Measurements from ENCODE around the gene WAPL. TPM values are rescaled to one million over a fixed set of nuclear protein-coding genes. Genes with fewer than 3 reads are reported as not detected.
"Not testable (repeated sequence)": the region's sequence is repeated elsewhere in the genome, so short reads cannot be mapped to it uniquely, and the experiment has no call there.

WAPL gene, protein sequence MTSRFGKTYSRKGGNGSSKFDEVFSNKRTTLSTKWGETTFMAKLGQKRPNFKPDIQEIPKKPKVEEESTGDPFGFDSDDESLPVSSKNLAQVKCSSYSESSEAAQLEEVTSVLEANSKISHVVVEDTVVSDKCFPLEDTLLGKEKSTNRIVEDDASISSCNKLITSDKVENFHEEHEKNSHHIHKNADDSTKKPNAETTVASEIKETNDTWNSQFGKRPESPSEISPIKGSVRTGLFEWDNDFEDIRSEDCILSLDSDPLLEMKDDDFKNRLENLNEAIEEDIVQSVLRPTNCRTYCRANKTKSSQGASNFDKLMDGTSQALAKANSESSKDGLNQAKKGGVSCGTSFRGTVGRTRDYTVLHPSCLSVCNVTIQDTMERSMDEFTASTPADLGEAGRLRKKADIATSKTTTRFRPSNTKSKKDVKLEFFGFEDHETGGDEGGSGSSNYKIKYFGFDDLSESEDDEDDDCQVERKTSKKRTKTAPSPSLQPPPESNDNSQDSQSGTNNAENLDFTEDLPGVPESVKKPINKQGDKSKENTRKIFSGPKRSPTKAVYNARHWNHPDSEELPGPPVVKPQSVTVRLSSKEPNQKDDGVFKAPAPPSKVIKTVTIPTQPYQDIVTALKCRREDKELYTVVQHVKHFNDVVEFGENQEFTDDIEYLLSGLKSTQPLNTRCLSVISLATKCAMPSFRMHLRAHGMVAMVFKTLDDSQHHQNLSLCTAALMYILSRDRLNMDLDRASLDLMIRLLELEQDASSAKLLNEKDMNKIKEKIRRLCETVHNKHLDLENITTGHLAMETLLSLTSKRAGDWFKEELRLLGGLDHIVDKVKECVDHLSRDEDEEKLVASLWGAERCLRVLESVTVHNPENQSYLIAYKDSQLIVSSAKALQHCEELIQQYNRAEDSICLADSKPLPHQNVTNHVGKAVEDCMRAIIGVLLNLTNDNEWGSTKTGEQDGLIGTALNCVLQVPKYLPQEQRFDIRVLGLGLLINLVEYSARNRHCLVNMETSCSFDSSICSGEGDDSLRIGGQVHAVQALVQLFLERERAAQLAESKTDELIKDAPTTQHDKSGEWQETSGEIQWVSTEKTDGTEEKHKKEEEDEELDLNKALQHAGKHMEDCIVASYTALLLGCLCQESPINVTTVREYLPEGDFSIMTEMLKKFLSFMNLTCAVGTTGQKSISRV (N-terminal part only)
- total RNA-seq (2014; rRNA removed; shearing (Covaris generic); ENCODE audit: low replicate concordance): 15.4 and 33.7 TPM in 2 replicates

DNA sequence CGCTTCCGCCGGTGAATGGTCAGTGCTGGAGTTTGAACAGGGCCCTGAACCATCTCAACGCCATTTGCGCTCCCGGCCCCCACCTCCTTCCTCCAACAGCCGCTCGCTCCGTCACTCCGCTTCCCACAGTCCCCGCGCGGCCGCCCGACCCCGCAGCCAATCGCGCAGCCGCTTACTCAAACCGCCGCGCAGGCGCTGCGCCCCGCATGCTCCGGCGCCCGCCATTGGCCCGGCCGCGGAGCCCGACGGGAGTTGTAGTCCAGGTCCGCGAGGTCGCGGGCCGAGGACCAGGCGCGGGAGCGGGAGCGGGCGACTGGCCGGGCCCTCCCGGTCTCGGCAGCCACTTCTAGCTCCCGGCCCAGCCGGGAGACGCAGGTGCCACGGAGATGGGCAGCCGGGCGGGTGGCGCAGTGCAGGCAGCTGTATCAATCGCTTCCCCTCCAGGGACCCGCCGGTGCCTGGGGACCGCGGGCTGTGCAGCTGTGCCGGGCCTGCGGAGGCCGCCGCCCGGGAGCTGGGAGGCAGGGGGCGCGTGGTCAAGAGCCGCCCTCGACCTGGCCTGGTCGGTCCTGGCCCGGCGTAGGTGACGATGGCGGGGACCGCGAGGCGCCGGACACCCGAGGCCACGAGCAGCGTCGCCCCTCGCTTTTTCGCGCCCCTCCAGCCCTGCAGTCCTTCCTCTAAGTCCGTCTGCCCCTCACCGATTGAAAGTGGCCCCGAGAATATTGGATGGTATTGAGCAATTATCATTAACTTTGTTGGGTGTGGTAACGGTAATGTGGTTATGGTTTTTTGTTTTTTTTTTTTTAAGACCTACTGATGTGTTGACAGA, at the start of gene WAPL:
Gene WAPL (minus strand): TSS at position 115 of the 832 bp plus-strand sequence. CDS start 3,723 bp downstream, outside the sequence.
- H3K9me3 ChIP-seq: no peaks in the 10 kb centered on the region
- peak; percentile 94 for DNase-seq
- no peaks in the 10 kb centered on the region for H3K27me3 ChIP-seq
- H3K36me3 ChIP-seq: peaks cover 31% of the 10 kb centered on the region
- peak within 1 kb of the TSS; percentile 98 for H3K4me3 ChIP-seq

DNA sequence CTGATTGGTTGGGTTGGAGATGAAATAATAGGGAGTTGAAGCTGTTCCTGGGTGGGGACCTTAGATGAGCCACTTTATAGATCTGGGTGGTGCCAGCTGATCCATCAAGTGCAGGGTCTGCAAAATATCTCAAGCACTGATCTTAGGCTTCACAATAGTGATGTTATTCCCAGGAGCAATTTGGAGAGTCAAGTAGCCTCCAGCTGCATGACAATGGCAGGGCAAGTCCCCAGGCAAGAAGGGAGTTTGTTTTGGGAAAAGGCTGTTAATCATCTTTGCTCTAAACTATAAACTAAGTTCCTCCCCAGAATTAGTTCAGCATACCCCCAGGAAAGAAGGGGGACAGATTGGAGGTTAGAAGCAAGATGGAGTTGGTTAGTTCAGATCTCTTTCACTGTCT, 47.7 kb upstream of the WAPL start:
- no peak for DNase-seq
- Histone ChIP-seq H3K36me3 (no peaks in the 10 kb centered on the region), H3K9me3 (peaks cover 2% of the 10 kb centered on the region; the same call in 1 of the 2 replicates), H3K27me3 (no peaks in the 10 kb centered on the region), H3K4me3 (no peak overlapping the region)

DNA sequence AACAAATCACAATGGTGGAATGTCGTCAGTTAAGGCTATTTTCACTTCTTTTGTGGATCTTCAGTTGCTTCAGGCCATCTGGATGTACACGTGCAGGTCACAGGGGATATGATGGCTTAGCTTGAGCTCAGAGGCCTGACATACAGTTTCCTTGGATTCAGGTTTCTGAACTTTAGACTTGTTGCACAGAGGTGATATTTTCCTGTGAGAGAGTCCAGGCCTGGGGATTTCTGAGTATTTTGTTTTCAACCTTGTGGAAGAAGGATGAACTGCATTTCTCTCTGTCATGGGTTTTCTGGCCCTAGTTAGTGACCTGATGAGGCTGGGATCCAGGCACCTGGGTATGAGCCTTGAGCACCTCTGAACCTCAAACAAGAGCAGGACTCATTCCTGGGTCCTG, 44.9 kb upstream of the WAPL start:
- H3K4me3 ChIP-seq, H3K27me3 ChIP-seq, H3K36me3 ChIP-seq, DNase-seq, H3K9me3 ChIP-seq: not testable (repeated sequence)

DNA sequence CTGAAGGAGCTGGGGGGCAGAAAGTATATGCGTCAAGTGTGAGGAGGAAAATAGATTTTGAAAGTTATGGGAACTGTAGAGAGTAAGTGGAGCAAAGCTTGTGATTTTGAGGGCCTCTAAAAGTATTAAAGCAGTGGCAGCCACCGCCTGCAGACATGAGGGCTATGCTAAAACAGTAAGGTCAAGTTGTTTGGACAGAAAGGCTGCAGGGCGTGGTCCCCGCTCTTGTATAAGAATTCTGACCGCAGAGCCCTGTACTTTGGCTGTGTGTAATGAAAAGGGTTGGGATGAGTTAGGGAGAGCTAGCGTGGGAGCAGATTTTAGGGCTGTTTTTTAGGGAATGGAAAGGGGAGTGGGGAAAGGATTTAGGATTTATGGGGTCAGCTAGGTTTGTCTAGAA, 41.7 kb upstream of the WAPL start:
- H3K9me3 ChIP-seq, DNase-seq, H3K27me3 ChIP-seq, H3K36me3 ChIP-seq, H3K4me3 ChIP-seq: not testable (repeated sequence)

DNA sequence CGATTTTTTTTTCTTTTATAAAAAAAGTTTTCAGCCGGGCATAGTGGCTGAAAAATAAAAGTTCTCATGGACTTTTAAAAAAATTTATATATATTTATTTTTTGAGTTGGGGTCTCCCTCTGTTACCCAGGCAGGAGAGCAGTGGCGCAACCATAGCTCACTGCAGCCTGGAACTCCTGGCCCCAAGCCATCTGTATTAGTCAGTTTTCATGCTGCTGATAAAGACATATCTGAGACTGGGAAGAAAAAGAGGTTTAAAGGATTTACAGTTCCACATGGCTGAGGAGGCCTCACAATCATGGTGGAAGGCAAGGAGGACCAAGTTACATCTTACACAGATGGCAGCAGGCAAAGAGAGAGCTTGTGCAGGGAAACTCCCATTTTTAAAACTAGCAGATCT, 37.1 kb upstream of the WAPL start:
- H3K27me3 ChIP-seq, H3K9me3 ChIP-seq, DNase-seq, H3K4me3 ChIP-seq, H3K36me3 ChIP-seq: not testable (repeated sequence)

DNA sequence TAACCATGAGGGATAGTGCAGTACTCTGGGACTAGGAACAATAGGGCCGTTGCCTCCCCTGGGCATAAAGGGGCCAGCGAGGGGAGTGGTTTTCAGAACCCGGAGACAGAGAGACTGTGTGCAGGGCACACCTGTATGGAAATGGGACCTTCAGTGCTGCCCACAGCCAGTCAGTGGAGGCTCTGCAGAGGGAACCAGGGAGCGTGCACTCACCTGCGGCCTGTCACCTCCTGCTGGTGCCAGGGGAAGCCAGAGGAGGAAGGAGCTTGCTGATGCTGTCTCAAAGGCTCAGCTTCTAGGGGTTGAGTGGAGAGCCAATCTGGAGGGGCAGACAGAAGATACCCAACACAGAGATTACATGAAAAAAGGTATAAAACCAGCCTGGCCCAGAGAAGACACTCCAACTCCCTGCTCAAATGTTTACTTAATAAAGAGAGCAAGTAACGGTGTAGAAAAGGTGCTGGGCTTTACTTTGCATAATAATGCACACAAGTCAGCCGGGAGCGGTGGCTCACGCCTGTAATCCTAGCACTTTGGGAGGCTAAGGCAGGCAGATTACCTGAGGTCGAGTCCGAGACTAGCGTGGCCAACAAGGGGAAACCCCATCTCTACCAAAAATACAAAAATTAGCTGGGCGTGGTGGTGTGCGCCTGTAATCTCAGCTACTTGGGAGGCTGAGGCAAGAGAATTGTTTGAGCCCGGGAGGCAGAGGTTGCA, 35.5 kb upstream of the WAPL start:
- no peak for DNase-seq
- H3K9me3 ChIP-seq: no peaks in the 10 kb centered on the region

DNA sequence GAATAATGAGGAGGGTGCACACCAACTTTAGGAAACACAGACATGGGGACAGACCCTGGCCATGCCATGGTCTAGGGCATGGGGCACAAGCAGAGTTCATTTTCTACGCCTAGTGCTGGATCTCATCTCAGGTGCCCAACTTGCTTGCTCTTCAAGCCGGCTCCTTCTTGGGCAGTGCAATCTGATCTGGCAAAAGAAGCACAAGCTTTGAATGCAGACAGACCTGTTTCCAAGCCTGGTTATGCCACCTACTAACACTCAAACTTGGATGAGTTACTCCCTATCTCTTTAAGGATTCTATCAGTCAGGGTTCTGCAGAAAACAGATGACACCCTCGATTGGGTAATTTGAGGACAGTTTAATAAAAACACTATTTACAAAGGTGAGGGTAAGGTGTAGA, 34.9 kb upstream of the WAPL start:
- Histone ChIP-seq H3K36me3 (no peaks in the 10 kb centered on the region), H3K9me3 (no peaks in the 10 kb centered on the region), H3K27me3 (no peaks in the 10 kb centered on the region), H3K4me3 (no peak overlapping the region)
- no peak for DNase-seq

More for the DNA sequence above, 35.5 kb upstream of the WAPL start:
- no peaks in the 10 kb centered on the region for H3K36me3 ChIP-seq
- no peaks in the 10 kb centered on the region for H3K27me3 ChIP-seq
- H3K4me3 ChIP-seq: no peak overlapping the region

DNA sequence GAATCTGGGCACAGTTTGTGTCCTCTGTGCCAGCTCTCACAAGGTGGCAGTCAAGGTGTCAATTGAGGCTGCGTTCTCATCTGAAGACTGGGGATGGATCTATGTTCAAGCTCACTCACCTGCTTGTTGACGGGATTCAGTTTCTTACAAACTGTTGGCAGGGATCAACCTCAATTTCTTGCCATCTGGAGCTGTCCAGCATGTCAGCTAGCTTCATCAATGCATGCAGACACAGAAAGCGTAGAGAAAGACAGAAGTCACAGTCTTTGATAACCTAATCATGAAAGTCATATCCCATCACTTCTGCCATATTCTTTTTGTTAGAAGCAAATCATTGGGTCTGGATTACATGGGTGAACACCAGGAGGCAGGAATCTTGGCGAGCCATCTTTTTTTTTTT, 32.0 kb upstream of the WAPL start:
- no peak overlapping the region for H3K4me3 ChIP-seq
- H3K9me3 ChIP-seq: no peaks in the 10 kb centered on the region
- no peak for DNase-seq
- no peaks in the 10 kb centered on the region for H3K27me3 ChIP-seq
- no peaks in the 10 kb centered on the region for H3K36me3 ChIP-seq

DNA sequence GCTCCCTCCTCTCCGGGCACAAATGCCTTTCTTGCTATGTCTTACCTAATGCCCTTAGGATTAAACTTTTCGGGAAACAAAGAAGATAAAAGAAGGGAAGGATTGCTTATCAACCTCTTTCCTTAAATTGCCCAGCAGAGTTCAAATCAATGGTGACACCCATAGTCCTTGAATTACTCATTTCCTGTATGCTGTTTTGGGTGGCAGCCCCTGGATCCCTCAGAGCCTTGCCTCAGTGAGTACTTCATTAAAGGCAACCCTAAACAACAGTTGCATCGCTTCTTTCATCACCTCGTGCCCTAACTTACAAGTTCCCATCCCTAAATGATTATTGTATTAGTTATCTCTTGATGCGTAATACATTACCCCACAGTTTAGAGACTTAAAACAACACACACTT, 31.6 kb upstream of the WAPL start:
- no peak for DNase-seq
- no peaks in the 10 kb centered on the region for H3K36me3 ChIP-seq
- no peaks in the 10 kb centered on the region for H3K9me3 ChIP-seq
- H3K27me3 ChIP-seq: no peaks in the 10 kb centered on the region
- H3K4me3 ChIP-seq: no peak overlapping the region

DNA sequence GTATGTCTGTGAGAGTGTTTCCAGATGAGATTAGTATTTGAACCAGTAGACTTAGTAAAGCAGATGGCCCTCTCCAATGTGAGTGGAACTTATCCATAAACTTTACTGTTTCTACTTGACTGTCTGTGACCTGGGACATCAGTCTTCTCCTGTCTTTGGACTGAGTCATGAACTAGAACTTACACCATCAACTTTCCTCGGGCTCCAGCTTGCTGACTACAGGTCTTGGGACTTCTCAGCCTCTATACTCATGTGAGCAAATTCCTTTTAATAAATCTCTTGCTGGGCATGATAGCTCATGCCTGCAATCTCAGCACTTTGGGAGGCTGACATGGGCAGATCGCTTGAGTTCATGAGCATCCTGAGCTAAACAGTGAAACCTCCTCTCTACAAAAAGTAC, 25.7 kb upstream of the WAPL start:
- no peak overlapping the region for H3K4me3 ChIP-seq
- no peaks in the 10 kb centered on the region; the same call in 1 of the 2 replicates for H3K9me3 ChIP-seq
- H3K27me3 ChIP-seq: no peaks in the 10 kb centered on the region
- DNase-seq: no peak
- no peaks in the 10 kb centered on the region for H3K36me3 ChIP-seq

DNA sequence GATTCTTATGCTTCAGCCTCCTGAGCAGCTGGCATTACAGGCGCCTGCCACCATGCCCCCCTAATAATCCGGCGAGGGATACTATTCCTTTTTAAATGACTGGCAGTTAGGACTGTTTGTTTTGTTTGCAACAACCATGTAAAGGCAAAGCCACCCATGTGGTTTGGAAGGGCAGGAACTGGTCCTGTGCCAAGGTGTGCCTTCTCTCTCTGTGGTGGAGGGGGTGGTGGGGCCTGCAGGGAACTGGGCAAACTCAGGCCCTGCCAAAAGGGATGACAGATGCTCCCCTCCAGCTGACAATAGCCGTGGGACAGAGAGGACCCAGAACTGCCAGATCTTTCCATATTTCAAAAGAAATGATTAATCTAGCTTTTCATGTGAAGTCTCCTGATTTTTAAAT, 23.5 kb upstream of the WAPL start:
- no peaks in the 10 kb centered on the region for H3K36me3 ChIP-seq
- peak; percentile 59 for DNase-seq
- H3K9me3 ChIP-seq: no peaks in the 10 kb centered on the region; the same call in 1 of the 2 replicates
- H3K4me3 ChIP-seq: no peak overlapping the region
- H3K27me3 ChIP-seq: no peaks in the 10 kb centered on the region

DNA sequence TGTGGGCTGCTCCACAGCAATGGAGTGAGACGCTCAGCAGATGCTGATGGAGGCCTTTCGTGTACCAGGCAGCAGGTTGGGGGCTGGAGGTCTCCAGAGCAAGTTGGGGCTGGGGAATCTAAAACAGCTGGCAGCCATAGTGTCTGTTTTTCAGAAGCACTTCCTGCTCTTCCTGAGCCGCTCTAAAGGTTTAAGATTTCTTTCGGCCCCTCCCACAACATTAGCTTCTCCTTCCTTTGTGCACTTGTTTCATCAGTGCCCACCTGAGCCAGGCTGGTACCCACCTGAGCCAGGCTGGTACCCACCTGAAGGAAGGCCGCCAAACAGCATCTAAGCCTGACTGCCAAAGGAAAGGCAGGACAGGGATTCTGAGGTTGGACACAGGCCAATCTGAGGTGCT, 18.4 kb upstream of the WAPL start:
- Histone ChIP-seq H3K4me3 (no peak overlapping the region), H3K27me3 (no peaks in the 10 kb centered on the region), H3K9me3 (no peaks in the 10 kb centered on the region), H3K36me3 (no peaks in the 10 kb centered on the region)
- no peak for DNase-seq

DNA sequence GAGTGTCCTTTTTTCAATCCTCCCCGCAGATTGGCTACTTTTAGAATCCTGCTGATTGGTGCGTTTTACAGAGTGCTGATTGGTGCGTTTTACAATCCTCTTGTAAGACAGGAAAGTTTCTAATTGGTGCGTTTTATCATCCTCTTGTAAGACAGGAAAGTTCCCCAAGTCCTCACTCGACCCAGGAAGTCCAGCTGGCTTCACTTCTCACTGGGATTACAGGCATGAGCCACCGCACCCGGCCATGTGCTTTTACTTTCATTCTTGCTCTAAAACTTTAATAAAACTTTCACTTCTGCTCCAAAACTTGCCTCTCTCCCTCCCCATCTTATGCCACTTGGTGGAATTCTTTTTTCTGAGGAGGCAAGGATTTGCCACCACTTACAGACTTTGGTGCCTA, 17.0 kb upstream of the WAPL start:
- no peak for DNase-seq
- H3K9me3 ChIP-seq: no peaks in the 10 kb centered on the region
- H3K36me3 ChIP-seq: no peaks in the 10 kb centered on the region
- H3K27me3 ChIP-seq: no peaks in the 10 kb centered on the region
- H3K4me3 ChIP-seq: no peak overlapping the region

DNA sequence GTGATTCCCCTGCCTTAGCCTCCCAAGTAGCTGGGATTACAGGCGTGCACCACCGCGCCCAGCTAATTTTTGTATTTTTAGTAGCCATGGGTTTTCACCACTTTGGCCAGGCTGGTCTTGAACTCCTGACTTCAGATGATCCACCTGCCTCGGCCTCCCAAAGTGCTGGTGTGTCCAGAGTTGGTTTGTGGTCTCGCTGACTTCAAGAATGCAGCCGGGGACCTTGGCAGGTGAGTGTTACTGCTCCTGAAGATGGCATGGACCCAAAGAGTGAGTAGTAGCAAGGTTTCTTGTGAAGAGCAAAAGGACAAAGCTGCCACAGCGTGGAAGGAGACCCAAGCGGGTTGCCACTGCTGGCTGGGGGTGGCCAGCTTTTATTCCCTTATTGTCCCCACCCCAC, 16.4 kb upstream of the WAPL start:
- not testable (repeated sequence) for H3K9me3 ChIP-seq, H3K36me3 ChIP-seq, DNase-seq, H3K27me3 ChIP-seq, H3K4me3 ChIP-seq

DNA sequence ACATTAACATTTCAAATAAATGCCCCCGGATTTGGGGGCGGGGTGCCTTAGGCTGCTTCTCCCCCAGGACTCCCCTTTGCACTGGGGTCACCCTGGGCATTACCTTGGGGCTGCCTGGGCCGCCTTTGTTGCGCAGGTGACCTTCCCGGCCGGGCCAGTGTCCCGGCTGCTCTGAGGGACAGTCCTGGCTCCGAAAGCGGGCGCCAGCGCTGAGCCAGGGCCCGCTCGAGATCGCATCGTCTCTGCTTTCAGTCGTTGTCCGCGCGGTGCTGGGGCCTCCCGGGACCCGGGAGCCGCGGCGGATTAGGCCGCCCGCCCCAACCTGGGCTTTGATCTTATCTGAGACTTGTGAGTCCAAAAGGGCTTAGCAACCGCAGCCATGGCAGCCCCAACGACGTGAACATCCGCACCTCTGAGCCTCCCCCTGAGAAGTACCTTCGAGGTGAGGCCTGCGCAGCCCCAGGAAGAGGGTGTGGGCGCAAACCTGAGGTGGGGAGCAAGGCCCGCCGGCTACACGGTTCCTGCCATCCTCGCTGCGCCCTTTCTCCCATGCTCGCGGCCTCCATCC, 14.8 kb upstream of the WAPL start:
- Histone ChIP-seq H3K9me3 (no peaks in the 10 kb centered on the region), H3K27me3 (no peaks in the 10 kb centered on the region), H3K36me3 (no peaks in the 10 kb centered on the region), H3K4me3 (no peak overlapping the region)
- no peak for DNase-seq
